K562 (cell line): ENCODE results near the gene PARD3. TPM values are rescaled to one million over a fixed set of nuclear protein-coding genes. Genes with fewer than 3 reads are reported as not detected.
A peak's percentile ranks its signal among the peaks of the same experiment; 100 is the strongest.

Experiments used
- ATAC-seq: fragments of 200-7000 bp; cut with Tn5 transposase; 3 replicates; pipeline ENCODE4 v1.9.1; 2020; ENCODE audit warnings: moderate library complexity
- BruUV-seq: library from RNA; stranded (reverse); fragments of 400-500 nt; replicated peaks from 2 replicates; lab custom pipeline; 2021; lab: Mats Ljungman, UMichigan
- CTCF ChIA-PET: fragments of 300-600 bp; formaldehyde crosslinking; extraction: SDS; loops from one replicate; lab custom pipeline; 2021; ENCODE audit warnings: low intra/inter-chr PET ratio; lab: Yijun Ruan, JAX
- POLR2A ChIA-PET: fragments of 300-600, 350-650 bp; sonication (Branson Sonifier 250); formaldehyde crosslinking; extraction: SDS; loops from one replicate; lab custom pipeline; 2021; ENCODE audit warnings: antibody characterized with exemption, inconsistent platforms; lab: Yijun Ruan, JAX
- DNase-seq, 4 experiments: peaks; one replicate each; pipeline versions ENCODE4 v3.0.0 to v3.0.0-alpha.2; 2011 to 2018; ENCODE audit warnings: low spot score in 3 of 4, mixed read lengths in 3 of 4; ENCODE audit errors: extremely low read depth in 1 of 4
- FAIRE-seq: peaks from 2 replicates; lab custom pipeline; 2011; peaks lifted over from hg19 to GRCh38; lab: Jason Lieb, UNC
- H2AFZ ChIP-seq: 2 replicates; pipeline ENCODE4 v1.6.0; 2011; ENCODE audit warnings: low read depth, low read length, control low read depth, inconsistent platforms
- H3K27ac ChIP-seq: fragments of 200-600 bp; 3 replicates; pipeline ENCODE4 v1.8.0; 2011; ENCODE audit warnings: low read depth, mild to moderate bottlenecking, control low read depth, inconsistent platforms, low read length, moderate library complexity, mixed read lengths; ENCODE audit errors: extremely low read depth
- H3K27me3 ChIP-seq, 2 experiments: fragments of 300-600 bp in 1 of 2; 2 replicates in 1 of 2; 3 replicates in 1 of 2; pipeline versions ENCODE4 v1.6.0 to v1.8.0; 2011; ENCODE audit warnings: inconsistent platforms in 2 of 2, low read length in 2 of 2, mild to moderate bottlenecking in 1 of 2, mixed read lengths in 1 of 2, moderate library complexity in 1 of 2; ENCODE audit not compliant: control insufficient read depth in 2 of 2, insufficient read depth in 2 of 2
- H3K36me3 ChIP-seq: fragments of 300-600 bp; 3 replicates; pipeline ENCODE4 v1.8.0; 2011; ENCODE audit warnings: mild to moderate bottlenecking, low read length, inconsistent platforms; ENCODE audit not compliant: control insufficient read depth, insufficient read depth
- H3K4me1 ChIP-seq, 2 experiments: fragments of 200-600 bp in 1 of 2; replicated peaks in 1 of 2; 2 replicates in 1 of 2; 3 replicates in 1 of 2; pipeline versions ENCODE4 v1.5.1 to v1.8.0; 2011; ENCODE audit warnings: inconsistent platforms in 2 of 2, low read length in 2 of 2, mild to moderate bottlenecking in 1 of 2, mixed read lengths in 1 of 2, moderate library complexity in 1 of 2; ENCODE audit not compliant: control insufficient read depth in 2 of 2, insufficient read depth in 2 of 2
- H3K4me2 ChIP-seq: 2 replicates; pipeline ENCODE4 v1.6.1; 2011; ENCODE audit warnings: low read length, control low read depth, inconsistent platforms, mixed read lengths; ENCODE audit not compliant: insufficient read depth
- H3K4me3 ChIP-seq: fragments of 200-600 bp; sonication (generic), shearing (Covaris generic); 2 replicates; pipeline ENCODE4 v1.5.1; 2016; ENCODE audit warnings: control low read depth, inconsistent platforms
- H3K79me2 ChIP-seq: fragments of 200-600 bp; 3 replicates; pipeline ENCODE4 v1.8.0; 2011; ENCODE audit warnings: low read length, inconsistent platforms; ENCODE audit not compliant: control insufficient read depth, insufficient read depth
- H3K9ac ChIP-seq, 2 experiments: 2 replicates each; pipeline versions ENCODE4 v1.6.0 to v1.6.1; 2011; ENCODE audit warnings: low read depth in 2 of 2, low read length in 2 of 2, control low read depth in 1 of 2, inconsistent platforms in 1 of 2, mild to moderate bottlenecking in 1 of 2, mixed read lengths in 1 of 2; ENCODE audit not compliant: insufficient read depth in 1 of 2
- H3K9me1 ChIP-seq: one replicate; pipeline ENCODE4 v1.6.0; 2011; ENCODE audit warnings: inconsistent platforms, mild to moderate bottlenecking, low read length, moderate library complexity; ENCODE audit not compliant: control insufficient read depth, insufficient read depth
- H3K9me3 ChIP-seq: replicated peaks from 2 replicates; pipeline ENCODE4 v1.5.1; 2011; ENCODE audit warnings: low read depth, low read length, inconsistent platforms; ENCODE audit not compliant: control insufficient read depth, insufficient read depth
- H4K20me1 ChIP-seq: replicated peaks from 2 replicates; pipeline ENCODE4 v1.6.1; 2011; ENCODE audit warnings: low read length, inconsistent platforms, mixed read lengths; ENCODE audit not compliant: control insufficient read depth, insufficient read depth
- CBFA2T3 ChIP-seq: fragments of 450-650 bp; IDR thresholded peaks from 2 replicates; pipeline ENCODE4 v1.6.1; 2017
- GATAD2A ChIP-seq: fragments of 450-650 bp; IDR thresholded peaks from 2 replicates; pipeline ENCODE4 v1.6.1; 2017
- WHSC1 ChIP-seq: IDR thresholded peaks from one replicate; pipeline ENCODE4 v1.6.1; 2012; ENCODE audit warnings: low read length, control low read depth, inconsistent platforms
- ZNF175 ChIP-seq: fragments of 200-800 bp; sonication (Bioruptor generic); IDR thresholded peaks from 2 replicates; pipeline ENCODE4 v1.6.1; 2016; ENCODE audit warnings: low read depth, mild to moderate bottlenecking, missing genetic modification characterization, missing compliant biosample characterization
- WGBS: fragments of 100-300 bp; shearing (Covaris generic); methylation state at CpG from one replicate; pipeline ENCODE4 v1.1.6; 2016; ENCODE audit warnings: low coverage, mixed read lengths; ENCODE audit not compliant: insufficient coverage; ENCODE audit errors: missing lambda C conversion rate; 5-methylcytosine and 5-hydroxymethylcytosine counted together
- in situ Hi-C: fragments of 300-500 bp; cut with MboI; formaldehyde crosslinking; loops from 4 replicates; pipeline ENCODE4 v1.15.0; 2018; ENCODE audit warnings: inconsistent platforms, mixed read lengths
- intact Hi-C: fragments of 100-400 bp; cut with micrococcal nuclease; formaldehyde crosslinking; loops from 2 replicates; pipeline ENCODE4 v1.14.2; 2022
- polyA plus RNA-seq, 8 experiments: library from polyadenylated mRNA; depleted of rRNA in 4 of 8; stranded (reverse) in 5 of 8; unstranded in 3 of 8; fragments of >200 nt; fragmentation: Nextera tagmentation in 2 of 8; fragmentation: Illumina TruSeq in 1 of 8; extraction: Ambion mirVana in 2 of 8; extraction: Trizol in 1 of 8; gene quantifications; 2 replicates each; pipeline versions ENCODE4 v1.2.1 to v1.2.3, GENCODE V29; 2011 to 2014; ENCODE audit warnings: inconsistent platforms in 1 of 8, missing spikeins in 1 of 8
- total RNA-seq, 7 experiments: library from RNA; depleted of rRNA in 6 of 7; stranded (reverse); fragments of >200 nt in 6 of 7; fragmentation: Illumina TruSeq in 2 of 7; extraction: Trizol in 2 of 7; gene quantifications; 2 replicates each; pipeline versions ENCODE4 v1.2.1 to v1.2.3, GENCODE V29; 2011 to 2021; ENCODE audit warnings: low replicate concordance in 1 of 7
- TF ChIP-seq, protein P1 (sequence below): fragments of 200-400 bp; formaldehyde crosslinking; IDR thresholded peaks from 2 replicates; pipeline ENCODE4 v1.6.1; 2017; ENCODE audit warnings: mild to moderate bottlenecking, low read depth, low read length, moderate library complexity
- TF ChIP-seq, protein P2 (sequence below): sonication (generic); formaldehyde crosslinking; IDR thresholded peaks from 2 replicates; pipeline ENCODE4 v1.8.0; 2022; ENCODE audit warnings: mild to moderate bottlenecking, missing genetic modification reagents
- TF ChIP-seq, protein P3 (sequence below), 2 experiments: IDR thresholded peaks in 1 of 2; conservative IDR thresholded peaks in 1 of 2; 2 replicates each; pipeline ENCODE4 v1.6.1; 2016; ENCODE audit warnings: low read depth in 2 of 2, mild to moderate bottlenecking in 1 of 2, missing compliant biosample characterization in 1 of 2, missing genetic modification characterization in 1 of 2, moderate library complexity in 1 of 2
- TF ChIP-seq, protein P4 (sequence below), 2 experiments: fragments of 450-650 bp; conservative IDR thresholded peaks; 2 replicates each; pipeline ENCODE4 v1.6.1; 2017; ENCODE audit warnings: mild to moderate bottlenecking in 2 of 2, moderate library complexity in 2 of 2

PARD3 gene
- total and polyA plus RNA-seq, 9 of the 15 experiments (the other 6 are each of a cell fraction or from before 2014, with no cell fraction given), result 2.7 to 11.7 (median 7.7) TPM

DNA sequence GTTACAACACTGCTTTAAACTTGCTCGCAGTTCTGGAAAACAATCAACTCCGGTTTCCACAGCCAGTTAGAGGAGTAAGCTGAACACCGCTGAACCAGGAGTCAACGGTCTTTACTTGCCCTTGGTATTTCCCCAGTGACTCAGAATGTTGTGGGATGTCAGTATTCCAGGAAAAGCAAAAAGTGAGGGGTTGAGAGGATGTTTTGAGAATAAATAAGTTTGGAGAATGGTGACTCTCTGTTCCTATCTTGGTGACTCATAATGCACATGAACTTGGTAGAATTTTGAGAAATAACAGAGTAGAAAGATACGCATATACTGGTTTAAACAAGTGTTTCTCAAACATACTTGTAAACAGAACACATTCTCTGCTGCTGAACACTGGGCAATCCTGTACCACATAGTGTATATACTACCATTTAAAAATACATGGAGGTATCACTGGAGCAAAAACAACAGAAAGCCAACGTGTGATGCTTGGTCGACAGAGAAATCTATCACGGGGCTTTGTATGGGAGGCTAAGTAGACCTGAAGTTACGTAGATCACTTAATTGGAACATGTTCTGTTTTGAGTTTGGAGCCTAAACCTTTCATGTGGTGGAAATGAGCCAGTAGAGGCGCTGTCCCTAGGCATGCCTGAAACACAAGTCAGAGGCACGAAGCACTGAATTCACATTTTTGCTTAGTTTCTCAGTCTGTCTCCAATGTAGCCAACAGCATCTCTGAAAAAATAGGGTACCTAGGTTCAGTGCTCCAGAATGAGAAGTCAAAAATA is 534.3 kb downstream of the PARD3 start:
- no peak overlapping the region; the same call in 2 of the 3 replicates for H3K27ac ChIP-seq
- POLR2A ChIA-PET, result no interaction called here
- WGBS, result 3% methylated on average over 11 of the region's 11 CpGs
- FAIRE-seq (peak; percentile 75), DNase-seq (peak in 2 of 4 experiments; percentile 8 to 21), ATAC-seq (peak; percentile 79)
- H3K9me1 ChIP-seq, result no peaks in the 10 kb centered on the region
- H3K27me3 ChIP-seq, result no peaks in the 10 kb centered on the region
- no peaks in the 10 kb centered on the region for H3K4me1 ChIP-seq
- H3K79me2 ChIP-seq, result no peaks in the 10 kb centered on the region
- no TSS peak for BruUV-seq
- no peaks in the 10 kb centered on the region for H3K9me3 ChIP-seq
- no peaks in the 10 kb centered on the region for H4K20me1 ChIP-seq
- CTCF ChIA-PET, result no interaction called here
- H2AFZ ChIP-seq, result no peak overlapping the region
- in situ Hi-C loops, result no loop called here
- H3K4me2 ChIP-seq, result peak overlapping the region; percentile 13; the same call in 1 of the 2 replicates
- no peak overlapping the region for H3K9ac ChIP-seq
- no peak overlapping the region for H3K4me3 ChIP-seq
- no peaks in the 10 kb centered on the region for H3K36me3 ChIP-seq
- intact Hi-C loops, result no loop called here
- TF ChIP-seq ZNF175 (CRISPR knock-in tag) (no peak), GATAD2A (no peak), CBFA2T3 (no peak), WHSC1 (no peak)
- TF ChIP-seq, protein P1, sequence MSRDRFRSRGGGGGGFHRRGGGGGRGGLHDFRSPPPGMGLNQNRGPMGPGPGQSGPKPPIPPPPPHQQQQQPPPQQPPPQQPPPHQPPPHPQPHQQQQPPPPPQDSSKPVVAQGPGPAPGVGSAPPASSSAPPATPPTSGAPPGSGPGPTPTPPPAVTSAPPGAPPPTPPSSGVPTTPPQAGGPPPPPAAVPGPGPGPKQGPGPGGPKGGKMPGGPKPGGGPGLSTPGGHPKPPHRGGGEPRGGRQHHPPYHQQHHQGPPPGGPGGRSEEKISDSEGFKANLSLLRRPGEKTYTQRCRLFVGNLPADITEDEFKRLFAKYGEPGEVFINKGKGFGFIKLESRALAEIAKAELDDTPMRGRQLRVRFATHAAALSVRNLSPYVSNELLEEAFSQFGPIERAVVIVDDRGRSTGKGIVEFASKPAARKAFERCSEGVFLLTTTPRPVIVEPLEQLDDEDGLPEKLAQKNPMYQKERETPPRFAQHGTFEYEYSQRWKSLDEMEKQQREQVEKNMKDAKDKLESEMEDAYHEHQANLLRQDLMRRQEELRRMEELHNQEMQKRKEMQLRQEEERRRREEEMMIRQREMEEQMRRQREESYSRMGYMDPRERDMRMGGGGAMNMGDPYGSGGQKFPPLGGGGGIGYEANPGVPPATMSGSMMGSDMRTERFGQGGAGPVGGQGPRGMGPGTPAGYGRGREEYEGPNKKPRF, result no peak
- TF ChIP-seq, protein P2, sequence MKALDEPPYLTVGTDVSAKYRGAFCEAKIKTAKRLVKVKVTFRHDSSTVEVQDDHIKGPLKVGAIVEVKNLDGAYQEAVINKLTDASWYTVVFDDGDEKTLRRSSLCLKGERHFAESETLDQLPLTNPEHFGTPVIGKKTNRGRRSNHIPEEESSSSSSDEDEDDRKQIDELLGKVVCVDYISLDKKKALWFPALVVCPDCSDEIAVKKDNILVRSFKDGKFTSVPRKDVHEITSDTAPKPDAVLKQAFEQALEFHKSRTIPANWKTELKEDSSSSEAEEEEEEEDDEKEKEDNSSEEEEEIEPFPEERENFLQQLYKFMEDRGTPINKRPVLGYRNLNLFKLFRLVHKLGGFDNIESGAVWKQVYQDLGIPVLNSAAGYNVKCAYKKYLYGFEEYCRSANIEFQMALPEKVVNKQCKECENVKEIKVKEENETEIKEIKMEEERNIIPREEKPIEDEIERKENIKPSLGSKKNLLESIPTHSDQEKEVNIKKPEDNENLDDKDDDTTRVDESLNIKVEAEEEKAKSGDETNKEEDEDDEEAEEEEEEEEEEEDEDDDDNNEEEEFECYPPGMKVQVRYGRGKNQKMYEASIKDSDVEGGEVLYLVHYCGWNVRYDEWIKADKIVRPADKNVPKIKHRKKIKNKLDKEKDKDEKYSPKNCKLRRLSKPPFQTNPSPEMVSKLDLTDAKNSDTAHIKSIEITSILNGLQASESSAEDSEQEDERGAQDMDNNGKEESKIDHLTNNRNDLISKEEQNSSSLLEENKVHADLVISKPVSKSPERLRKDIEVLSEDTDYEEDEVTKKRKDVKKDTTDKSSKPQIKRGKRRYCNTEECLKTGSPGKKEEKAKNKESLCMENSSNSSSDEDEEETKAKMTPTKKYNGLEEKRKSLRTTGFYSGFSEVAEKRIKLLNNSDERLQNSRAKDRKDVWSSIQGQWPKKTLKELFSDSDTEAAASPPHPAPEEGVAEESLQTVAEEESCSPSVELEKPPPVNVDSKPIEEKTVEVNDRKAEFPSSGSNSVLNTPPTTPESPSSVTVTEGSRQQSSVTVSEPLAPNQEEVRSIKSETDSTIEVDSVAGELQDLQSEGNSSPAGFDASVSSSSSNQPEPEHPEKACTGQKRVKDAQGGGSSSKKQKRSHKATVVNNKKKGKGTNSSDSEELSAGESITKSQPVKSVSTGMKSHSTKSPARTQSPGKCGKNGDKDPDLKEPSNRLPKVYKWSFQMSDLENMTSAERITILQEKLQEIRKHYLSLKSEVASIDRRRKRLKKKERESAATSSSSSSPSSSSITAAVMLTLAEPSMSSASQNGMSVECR, result 0 out of 2 replicates have a peak, but pooled peaks have one; percentile 42
- TF ChIP-seq, protein P3, sequence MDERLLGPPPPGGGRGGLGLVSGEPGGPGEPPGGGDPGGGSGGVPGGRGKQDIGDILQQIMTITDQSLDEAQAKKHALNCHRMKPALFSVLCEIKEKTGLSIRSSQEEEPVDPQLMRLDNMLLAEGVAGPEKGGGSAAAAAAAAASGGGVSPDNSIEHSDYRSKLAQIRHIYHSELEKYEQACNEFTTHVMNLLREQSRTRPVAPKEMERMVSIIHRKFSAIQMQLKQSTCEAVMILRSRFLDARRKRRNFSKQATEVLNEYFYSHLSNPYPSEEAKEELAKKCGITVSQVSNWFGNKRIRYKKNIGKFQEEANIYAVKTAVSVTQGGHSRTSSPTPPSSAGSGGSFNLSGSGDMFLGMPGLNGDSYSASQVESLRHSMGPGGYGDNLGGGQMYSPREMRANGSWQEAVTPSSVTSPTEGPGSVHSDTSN (CRISPR knock-in tag; IDR thresholded peaks at IDR 0.05; ENCODE audit: low read depth), result no peak
- TF ChIP-seq, protein P3 (tag; conservative IDR thresholded peaks at IDR 0.05; ENCODE audit: low read depth), result no peak
- TF ChIP-seq, protein P4, sequence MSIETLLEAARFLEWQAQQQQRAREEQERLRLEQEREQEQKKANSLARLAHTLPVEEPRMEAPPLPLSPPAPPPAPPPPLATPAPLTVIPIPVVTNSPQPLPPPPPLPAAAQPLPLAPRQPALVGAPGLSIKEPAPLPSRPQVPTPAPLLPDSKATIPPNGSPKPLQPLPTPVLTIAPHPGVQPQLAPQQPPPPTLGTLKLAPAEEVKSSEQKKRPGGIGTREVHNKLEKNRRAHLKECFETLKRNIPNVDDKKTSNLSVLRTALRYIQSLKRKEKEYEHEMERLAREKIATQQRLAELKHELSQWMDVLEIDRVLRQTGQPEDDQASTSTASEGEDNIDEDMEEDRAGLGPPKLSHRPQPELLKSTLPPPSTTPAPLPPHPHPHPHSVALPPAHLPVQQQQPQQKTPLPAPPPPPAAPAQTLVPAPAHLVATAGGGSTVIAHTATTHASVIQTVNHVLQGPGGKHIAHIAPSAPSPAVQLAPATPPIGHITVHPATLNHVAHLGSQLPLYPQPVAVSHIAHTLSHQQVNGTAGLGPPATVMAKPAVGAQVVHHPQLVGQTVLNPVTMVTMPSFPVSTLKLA (conservative IDR thresholded peaks at IDR 0.05), result no peak; a peak in 1 of 4 replicates
